A549 (cell line): ENCODE results near the gene PEPD. TPM values are rescaled to one million over a fixed set of nuclear protein-coding genes. Genes with fewer than 3 reads are reported as not detected.

Experiments used
- ATAC-seq, 2 experiments: fragments of 200-7000 bp in 1 of 2; fragments of >200 bp in 1 of 2; cut with Nextera tagmentation in 1 of 2; cut with Tn5 transposase in 1 of 2; 3 replicates each; pipeline versions ENCODE4 v1.8.0 to v1.9.1; 2018 to 2020; ENCODE audit warnings: mild to moderate bottlenecking in 1 of 2, moderate library complexity in 1 of 2
- CTCF ChIA-PET: fragments of 300-600 bp; sonication (Branson Sonifier 250); formaldehyde crosslinking; extraction: SDS; loops from one replicate; lab custom pipeline; 2021; ENCODE audit warnings: antibody characterized with exemption, inconsistent platforms; lab: Yijun Ruan, JAX
- POLR2A ChIA-PET: fragments of 350-600 bp; formaldehyde crosslinking; extraction: SDS; loops from one replicate; lab custom pipeline; 2021; ENCODE audit warnings: antibody characterized with exemption, inconsistent platforms; lab: Yijun Ruan, JAX
- DNase-seq, 2 experiments: peaks; one replicate each; pipeline versions ENCODE4 v3.0.0 to v3.0.0-alpha.2; 2011 to 2016; ENCODE audit warnings: low read depth in 1 of 2, low spot score in 1 of 2
- FAIRE-seq: peaks from 2 replicates; lab custom pipeline; 2011; peaks lifted over from hg19 to GRCh38; lab: Jason Lieb, UNC
- H3K27ac ChIP-seq, 2 experiments: fragments of >200 bp; sonication (Bioruptor Twin); formaldehyde crosslinking; 3 replicates each; pipeline ENCODE4 v1.5.1; 2016 to 2017
- H3K4me1 ChIP-seq: fragments of >200 bp; sonication (Bioruptor Twin); formaldehyde crosslinking; 3 replicates; pipeline ENCODE4 v1.6.1; 2016
- H3K4me2 ChIP-seq: fragments of >200 bp; sonication (Bioruptor Twin); formaldehyde crosslinking; 3 replicates; pipeline ENCODE4 v1.6.1; 2016
- H3K4me3 ChIP-seq: fragments of >200 bp; sonication (Bioruptor Twin); formaldehyde crosslinking; 3 replicates; pipeline ENCODE4 v1.5.1; 2016
- H3K9me3 ChIP-seq: fragments of >200 bp; sonication (Bioruptor Twin); formaldehyde crosslinking; 3 replicates; pipeline ENCODE4 v1.6.1; 2016
- BHLHE40 ChIP-seq: IDR thresholded peaks from 2 replicates; pipeline ENCODE4 v1.6.1; 2012; ENCODE audit warnings: low read depth, low read length, inconsistent platforms
- CBX8 ChIP-seq: fragments of 200-600 bp; sonication (generic); IDR thresholded peaks from 2 replicates; pipeline ENCODE4 v1.6.1; 2016
- CEBPB ChIP-seq, 2 experiments: fragments of >200 bp in 1 of 2; sonication (Bioruptor Twin) in 1 of 2; formaldehyde crosslinking in 1 of 2; IDR thresholded peaks; 2 replicates each; pipeline ENCODE4 v1.6.1; 2012 to 2016
- CHD2 ChIP-seq: fragments of 150-350 bp; IDR thresholded peaks from 2 replicates; pipeline ENCODE4 v1.6.1; 2014; ENCODE audit warnings: low read length; ENCODE audit not compliant: partially characterized antibody
- CHD4 ChIP-seq: fragments of 200-600 bp; sonication (generic); IDR thresholded peaks from 2 replicates; pipeline ENCODE4 v1.6.1; 2016; ENCODE audit warnings: antibody characterized with exemption, mild to moderate bottlenecking, borderline replicate concordance
- E2F6 ChIP-seq: IDR thresholded peaks from 2 replicates; pipeline ENCODE4 v1.6.1; 2012; ENCODE audit warnings: low read depth, borderline replicate concordance
- ELK1 ChIP-seq: fragments of 150-350 bp; IDR thresholded peaks from 2 replicates; pipeline ENCODE4 v1.6.1; 2014; ENCODE audit warnings: low read depth, mild to moderate bottlenecking, low read length
- ESRRA ChIP-seq: fragments of 150-350 bp; IDR thresholded peaks from 2 replicates; pipeline ENCODE4 v1.6.1; 2014; ENCODE audit warnings: mild to moderate bottlenecking, low read length, borderline replicate concordance
- HMGXB4 ChIP-seq: fragments of 250-450 bp; sonication (Bioruptor Pico); IDR thresholded peaks from 2 replicates; pipeline ENCODE4 v1.5.0; 2021; ENCODE audit warnings: mild to moderate bottlenecking, moderate library complexity, borderline replicate concordance
- JUN ChIP-seq, 2 experiments: fragments of >200 bp; sonication (Bioruptor Twin); formaldehyde crosslinking; IDR thresholded peaks; 2 replicates in 1 of 2; 3 replicates in 1 of 2; pipeline ENCODE4 v1.6.1; 2016 to 2017
- KDM1A ChIP-seq: fragments of 200-600 bp; sonication (generic); IDR thresholded peaks from 2 replicates; pipeline ENCODE4 v1.6.1; 2016; ENCODE audit warnings: low read depth, mild to moderate bottlenecking
- MAFK ChIP-seq: fragments of 450-650 bp; IDR thresholded peaks from 2 replicates; pipeline ENCODE4 v1.6.1; 2014; ENCODE audit not compliant: partially characterized antibody
- MAZ ChIP-seq: fragments of 150-350 bp; IDR thresholded peaks from 2 replicates; pipeline ENCODE4 v1.6.1; 2014; ENCODE audit warnings: antibody characterized with exemption, low read depth, low read length, borderline replicate concordance
- NFE2L2 ChIP-seq: fragments of 150-350 bp; conservative IDR thresholded peaks from 2 replicates; pipeline ENCODE4 v1.6.1; 2014; ENCODE audit warnings: low read length
- NPAS2 ChIP-seq: fragments of 250-450 bp; sonication (Bioruptor Pico); IDR thresholded peaks from 2 replicates; pipeline ENCODE4 v1.8.0; 2022; ENCODE audit warnings: mild to moderate bottlenecking, moderate library complexity, borderline replicate concordance
- NR3C1 ChIP-seq: fragments of >200 bp; sonication (Bioruptor Twin); formaldehyde crosslinking; IDR thresholded peaks from 3 replicates; pipeline ENCODE4 v1.6.1; 2017
- POLR2AphosphoS2 ChIP-seq: conservative IDR thresholded peaks from 2 replicates; pipeline ENCODE4 v1.6.1; 2012; ENCODE audit warnings: low read length, improper control_type of control experiment, inconsistent platforms
- RAD21 ChIP-seq, 2 experiments: fragments of >200 bp in 1 of 2; sonication (Bioruptor Twin) in 1 of 2; formaldehyde crosslinking in 1 of 2; IDR thresholded peaks in 1 of 2; conservative IDR thresholded peaks in 1 of 2; 2 replicates in 1 of 2; 3 replicates in 1 of 2; pipeline ENCODE4 v1.6.1; 2012 to 2018; ENCODE audit warnings: inconsistent platforms in 1 of 2
- RARB ChIP-seq: fragments of 250-450 bp; sonication (Bioruptor Pico); IDR thresholded peaks from 2 replicates; pipeline ENCODE4 v1.8.0; 2021; ENCODE audit warnings: mild to moderate bottlenecking, moderate library complexity
- RCOR1 ChIP-seq: fragments of 150-350 bp; IDR thresholded peaks from 2 replicates; pipeline ENCODE4 v1.6.1; 2014; ENCODE audit warnings: antibody characterized with exemption, low read length, low read depth
- SMC3 ChIP-seq: fragments of >200 bp; sonication (Bioruptor Twin); formaldehyde crosslinking; IDR thresholded peaks from 3 replicates; pipeline ENCODE4 v1.6.1; 2018; ENCODE audit warnings: inconsistent platforms
- SREBF2 ChIP-seq: fragments of 450-650 bp; IDR thresholded peaks from 2 replicates; pipeline ENCODE4 v1.6.1; 2014; ENCODE audit warnings: mild to moderate bottlenecking, moderate library complexity
- ZC3H11A ChIP-seq: fragments of 450-650 bp; IDR thresholded peaks from 2 replicates; pipeline ENCODE4 v1.6.1; 2014; ENCODE audit warnings: antibody characterized with exemption, mild to moderate bottlenecking
- ZFP36 ChIP-seq: fragments of 450-650 bp; IDR thresholded peaks from 2 replicates; pipeline ENCODE4 v1.6.1; 2014; ENCODE audit warnings: borderline replicate concordance; ENCODE audit not compliant: partially characterized antibody
- ZNF302 ChIP-seq: fragments of 250-450 bp; sonication (Bioruptor Pico); IDR thresholded peaks from 2 replicates; pipeline ENCODE4 v1.9.0; 2021; ENCODE audit warnings: inconsistent platforms, mild to moderate bottlenecking, moderate library complexity
- ZSCAN20 ChIP-seq: fragments of 250-450 bp; sonication (Bioruptor Pico); IDR thresholded peaks from 2 replicates; pipeline ENCODE4 v1.8.0; 2022; ENCODE audit warnings: mild to moderate bottlenecking, moderate library complexity
- WGBS: methylation state at CpG from one replicate; pipeline ENCODE4 v1.1.6; 2017; ENCODE audit errors: missing lambda C conversion rate; 5-methylcytosine and 5-hydroxymethylcytosine counted together
- polyA plus RNA-seq, 4 experiments: library from polyadenylated mRNA; depleted of rRNA in 3 of 4; stranded (reverse); fragments of >200 nt; fragmentation: RNase III in 1 of 4; extraction: RNeasy Plus Mini Kit Qiagen cat#74134 plus additional on column Dnase treatment in 1 of 4; gene quantifications; 2 replicates in 3 of 4; 3 replicates in 1 of 4; pipeline ENCODE4 v1.2.3, GENCODE V29; 2011 to 2017
- TF ChIP-seq, protein P1 (sequence below): fragments of >200 bp; sonication (Bioruptor Twin); formaldehyde crosslinking; IDR thresholded peaks from 3 replicates; pipeline ENCODE4 v1.5.1; 2016

PEPD gene
- polyA plus RNA-seq, 2 of the 4 experiments (the other 2 are of a cell fraction) = 85.5 to 100 TPM

DNA sequence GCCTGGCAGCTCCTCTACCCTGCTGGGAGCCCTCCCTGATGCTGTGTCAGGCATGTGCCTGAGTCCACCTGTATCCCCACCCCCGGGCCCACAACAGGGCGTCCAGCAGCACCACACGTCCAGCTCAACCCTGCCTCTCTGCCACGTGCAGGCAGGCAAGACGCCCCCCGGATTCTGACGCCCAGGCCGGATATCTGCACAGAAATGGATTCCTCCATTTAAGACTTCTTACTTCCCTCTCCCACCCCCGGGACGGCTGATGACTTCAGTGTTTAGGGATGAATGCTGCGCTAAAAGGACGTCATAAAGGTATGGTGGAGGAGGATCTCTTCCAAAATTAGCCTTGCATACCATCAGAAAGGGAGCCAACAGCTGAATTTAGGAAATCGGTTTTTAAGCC, 10.2 kb downstream of the PEPD start (continued):
- TF ChIP-seq RARB (CRISPR knock-in tag) = no peak
- no peak for TF ChIP-seq ZNF302 (CRISPR knock-in tag)

DNA sequence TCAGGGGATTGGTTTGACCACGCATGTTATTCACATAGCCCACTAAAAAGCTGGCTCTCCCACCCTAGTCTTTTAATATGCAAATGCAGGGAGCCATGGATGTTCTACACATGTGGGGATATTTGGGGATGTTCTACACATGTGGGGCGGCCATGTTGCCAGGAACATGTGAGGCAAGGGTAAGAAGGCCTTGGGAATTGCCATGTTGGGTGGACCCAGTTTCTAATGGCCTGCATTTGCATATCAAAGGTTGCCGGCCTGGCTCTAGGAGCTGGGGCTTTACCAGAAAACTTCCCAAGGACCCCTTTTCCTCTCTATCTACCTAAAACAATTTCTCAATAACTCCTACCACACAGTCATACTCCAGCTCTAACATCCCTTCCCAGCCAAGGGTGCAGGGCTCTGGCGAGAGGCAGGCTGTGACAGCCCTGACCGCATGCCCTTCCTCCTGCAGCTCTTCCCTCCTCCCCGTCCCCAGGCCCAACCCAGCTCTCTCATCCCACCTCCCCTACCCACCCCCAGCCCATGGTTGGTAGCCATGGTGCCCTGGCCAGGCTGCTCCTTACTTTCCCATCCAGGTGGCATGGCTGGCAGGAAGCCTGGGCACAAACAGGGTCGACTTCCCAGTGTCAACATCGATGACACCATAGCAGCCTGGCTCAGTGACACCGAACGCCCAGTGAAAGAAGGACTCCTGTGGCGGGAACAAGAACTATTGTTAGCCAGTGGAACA, 11.0 kb downstream of the PEPD start:
- TF ChIP-seq E2F6 (no peak), ZC3H11A (no peak), MAFK (no peak), HMGXB4 (CRISPR knock-in tag) (no peak), MAZ (no peak), JUN (IDR thresholded peaks at IDR 0.05) (no peak), ZFP36 (no peak), SMC3 (no peak), CEBPB (IDR thresholded peaks at IDR 0.05) (no peak)
- ATAC-seq (no peak), FAIRE-seq (no peak), DNase-seq (no peak)
- H3K4me1 ChIP-seq = no peaks in the 10 kb centered on the region
- H3K9me3 ChIP-seq = no peaks in the 10 kb centered on the region
- no peak overlapping the region for H3K27ac ChIP-seq
- CTCF ChIA-PET = interaction anchor here (0.6 to 2.0 kb wide), 11 partner anchors 9 to 271 kb away, joined by 3 to 6 read pairs (median 4); partner anchors contain the start of gene PEPD
- no peak overlapping the region for H3K4me3 ChIP-seq
- H3K4me2 ChIP-seq = no peak overlapping the region
- POLR2A ChIA-PET = interaction anchor here (2.5 kb wide), 1 partner anchor 11 kb away, joined by 5 read pairs; the partner anchor contains the start of gene PEPD
- 85% methylated on average over 11 of the region's 11 CpGs for WGBS

- TF ChIP-seq NPAS2 (CRISPR knock-in tag) = no peak
- TF ChIP-seq NR3C1 = no peak
- no peak for TF ChIP-seq ZSCAN20 (CRISPR knock-in tag)
- TF ChIP-seq SREBF2 = no peak
- no peak for TF ChIP-seq ELK1
- TF ChIP-seq NFE2L2 = no peak
- TF ChIP-seq ZC3H11A = no peak
- no peak for TF ChIP-seq CHD2
- TF ChIP-seq HMGXB4 (CRISPR knock-in tag) = no peak
- no peak for TF ChIP-seq BHLHE40
- TF ChIP-seq CBX8 = no peak
- TF ChIP-seq KDM1A = no peak
- no peak for TF ChIP-seq ESRRA
- TF ChIP-seq RCOR1 = no peak
- no peak for TF ChIP-seq POLR2AphosphoS2
- no peak for TF ChIP-seq RARB (CRISPR knock-in tag)
- TF ChIP-seq RAD21 (conservative IDR thresholded peaks at IDR 0.05 in 1 of 2, IDR thresholded peaks at IDR 0.05 in 1 of 2) = no peak
- TF ChIP-seq, protein P1, sequence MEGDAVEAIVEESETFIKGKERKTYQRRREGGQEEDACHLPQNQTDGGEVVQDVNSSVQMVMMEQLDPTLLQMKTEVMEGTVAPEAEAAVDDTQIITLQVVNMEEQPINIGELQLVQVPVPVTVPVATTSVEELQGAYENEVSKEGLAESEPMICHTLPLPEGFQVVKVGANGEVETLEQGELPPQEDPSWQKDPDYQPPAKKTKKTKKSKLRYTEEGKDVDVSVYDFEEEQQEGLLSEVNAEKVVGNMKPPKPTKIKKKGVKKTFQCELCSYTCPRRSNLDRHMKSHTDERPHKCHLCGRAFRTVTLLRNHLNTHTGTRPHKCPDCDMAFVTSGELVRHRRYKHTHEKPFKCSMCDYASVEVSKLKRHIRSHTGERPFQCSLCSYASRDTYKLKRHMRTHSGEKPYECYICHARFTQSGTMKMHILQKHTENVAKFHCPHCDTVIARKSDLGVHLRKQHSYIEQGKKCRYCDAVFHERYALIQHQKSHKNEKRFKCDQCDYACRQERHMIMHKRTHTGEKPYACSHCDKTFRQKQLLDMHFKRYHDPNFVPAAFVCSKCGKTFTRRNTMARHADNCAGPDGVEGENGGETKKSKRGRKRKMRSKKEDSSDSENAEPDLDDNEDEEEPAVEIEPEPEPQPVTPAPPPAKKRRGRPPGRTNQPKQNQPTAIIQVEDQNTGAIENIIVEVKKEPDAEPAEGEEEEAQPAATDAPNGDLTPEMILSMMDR = no peak
- TF ChIP-seq CHD4 = no peak
- Histone ChIP-seq H3K4me2 (no peak overlapping the region), H3K4me1 (no peaks in the 10 kb centered on the region), H3K9me3 (no peaks in the 10 kb centered on the region), H3K27ac (no peak overlapping the region), H3K4me3 (no peak overlapping the region)
- FAIRE-seq (no peak), DNase-seq (no peak), ATAC-seq (no peak)
- POLR2A ChIA-PET = no interaction called here
- 92% methylated on average over 15 of the region's 15 CpGs for WGBS
- CTCF ChIA-PET = interaction anchor here (0.6 to 2.0 kb wide), 6 partner anchors 11 to 270 kb away, joined by 3 to 5 read pairs (median 4); partner anchors contain the start of gene PEPD
Measured at GRCh38 chr19:33509774-33510173, 11.8 kb downstream of the PEPD start.
